Measurements from ENCODE around the gene NUDT1. TPM values are rescaled to one million over a fixed set of nuclear protein-coding genes. Genes with fewer than 3 reads are reported as not detected.

NUDT1 gene
- total and polyA plus RNA-seq, 2 donors (not counting 3 experiments of a cell fraction or from before 2014, with no cell fraction given), result 23.9 to 25.9 TPM

DNA sequence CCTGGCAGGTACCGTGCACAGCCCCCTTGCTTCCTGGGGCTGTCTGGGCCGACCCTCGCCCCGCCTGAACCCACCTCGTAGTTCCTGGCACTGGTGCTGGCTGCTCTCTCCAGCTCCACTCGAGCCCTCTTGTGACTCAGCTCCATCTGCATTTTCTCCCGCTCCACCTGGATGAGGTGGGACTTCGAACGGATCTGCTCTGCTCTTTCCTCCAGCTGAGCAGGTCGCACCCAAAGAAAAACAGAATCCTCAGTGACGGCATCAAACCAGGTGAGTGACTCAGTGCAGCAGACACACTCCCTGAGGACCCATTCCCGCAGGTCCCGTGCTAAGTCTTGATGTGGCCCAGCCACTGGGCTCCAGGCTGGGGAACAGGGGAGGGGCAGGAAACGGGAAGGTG is 16.7 kb upstream of the NUDT1 start:
- dilution Hi-C loops (cut with MboI; ENCODE audit: extremely low pct_ligation_motif_present, low sequenced_read_pairs), result no loop called here
- Histone ChIP-seq H3K4me2 (ENCODE audit: insufficient read depth, low read length) (no peak overlapping the region), H2AFZ (ENCODE audit: low read depth, low read length) (no peak overlapping the region), H3K79me2 (ENCODE audit: control insufficient read depth, insufficient read depth, low read length) (peaks cover 4% of the 10 kb centered on the region), H3K36me3 (ENCODE audit: control insufficient read depth in 2 of 2, extremely low read depth in 1 of 2, insufficient read depth in 2 of 2, low read length in 2 of 2) (peaks cover 8 to 39% of the 10 kb centered on the region in 2 experiments), H3K4me1 (ENCODE audit: control insufficient read depth, extremely low read depth, insufficient read depth, low read length) (no peaks in the 10 kb centered on the region), H3K9me1 (replicated peaks; ENCODE audit: control insufficient read depth, extremely low read depth, insufficient read depth, low read length) (no peaks in the 10 kb centered on the region), H3K9me3 (replicated peaks; ENCODE audit: control insufficient read depth, insufficient read depth, low read length) (no peaks in the 10 kb centered on the region), H4K20me1 (replicated peaks; ENCODE audit: control insufficient read depth, extremely low read depth, insufficient read depth, low read length) (no peaks in the 10 kb centered on the region), H3K27me3 (ENCODE audit: control insufficient read depth in 2 of 2, insufficient read depth in 2 of 2, low read length in 2 of 2) (no peaks in the 10 kb centered on the region), H3K27ac (ENCODE audit: insufficient read depth, low read depth, low read length) (no peak overlapping the region), H3K4me3 (replicated peaks in 1 of 3; ENCODE audit: insufficient read depth in 1 of 3, low read depth in 1 of 3, low read length in 3 of 3) (no peak overlapping the region), H3K9ac (replicated peaks; ENCODE audit: extremely low read depth, insufficient read depth, low read length) (no peak overlapping the region)
- BruUV-seq (replicated peaks), result no TSS peak
- intact Hi-C loops (cut with micrococcal nuclease), result no loop called here
- TF ChIP-seq POLR2A (IDR thresholded peaks at IDR 0.05; ENCODE audit: low read depth, low read length) (no peak), GATA2 (IDR thresholded peaks at IDR 0.05; ENCODE audit: insufficient read depth, insufficient read length, low read depth, low read length) (no peak), FOS (IDR thresholded peaks at IDR 0.05; ENCODE audit: borderline replicate concordance, insufficient read depth, low read length) (no peak), MYC (IDR thresholded peaks at IDR 0.05; ENCODE audit: low read depth, low read length) (no peak), JUN (IDR thresholded peaks at IDR 0.05; ENCODE audit: borderline replicate concordance, insufficient read depth, insufficient read length, low read depth) (no peak)
- DNase-seq (ENCODE audit: low read depth, low spot score), result no peak
- FAIRE-seq, result no peak
- ChIA-PET CTCF (no interaction called here), POLR2A (no interaction called here)

DNA sequence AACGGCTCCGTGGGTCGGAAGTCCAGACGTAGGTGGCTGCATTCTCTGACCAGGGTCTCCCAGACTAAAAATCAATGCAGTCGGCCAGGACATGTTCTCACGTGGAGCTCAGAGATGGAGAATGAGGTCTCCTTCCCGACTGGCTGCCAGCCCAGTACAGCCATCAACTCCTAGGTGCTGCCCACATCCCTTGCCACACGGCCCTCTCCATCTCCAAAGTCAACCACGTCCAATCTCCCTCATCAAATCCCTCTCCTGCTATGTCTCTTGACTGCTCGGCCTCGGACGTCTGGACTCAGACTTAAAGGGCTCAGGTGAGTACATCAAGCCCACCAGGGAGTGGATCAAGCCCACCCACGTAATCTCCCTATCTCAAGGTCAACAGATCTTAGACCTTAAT is 16.2 kb upstream of the NUDT1 start:
- Histone ChIP-seq H3K36me3 (ENCODE audit: control insufficient read depth in 2 of 2, extremely low read depth in 1 of 2, insufficient read depth in 2 of 2, low read length in 2 of 2) (peaks cover 8 to 39% of the 10 kb centered on the region in 2 experiments), H2AFZ (ENCODE audit: low read depth, low read length) (no peak overlapping the region), H3K9ac (replicated peaks; ENCODE audit: extremely low read depth, insufficient read depth, low read length) (no peak overlapping the region), H4K20me1 (replicated peaks; ENCODE audit: control insufficient read depth, extremely low read depth, insufficient read depth, low read length) (no peaks in the 10 kb centered on the region), H3K9me1 (replicated peaks; ENCODE audit: control insufficient read depth, extremely low read depth, insufficient read depth, low read length) (no peaks in the 10 kb centered on the region), H3K27me3 (ENCODE audit: control insufficient read depth in 2 of 2, insufficient read depth in 2 of 2, low read length in 2 of 2) (no peaks in the 10 kb centered on the region), H3K9me3 (replicated peaks; ENCODE audit: control insufficient read depth, insufficient read depth, low read length) (no peaks in the 10 kb centered on the region), H3K27ac (ENCODE audit: insufficient read depth, low read depth, low read length) (no peak overlapping the region), H3K4me3 (replicated peaks in 1 of 3; ENCODE audit: insufficient read depth in 1 of 3, low read depth in 1 of 3, low read length in 3 of 3) (no peak overlapping the region), H3K4me2 (ENCODE audit: insufficient read depth, low read length) (no peak overlapping the region), H3K4me1 (ENCODE audit: control insufficient read depth, extremely low read depth, insufficient read depth, low read length) (no peaks in the 10 kb centered on the region), H3K79me2 (ENCODE audit: control insufficient read depth, insufficient read depth, low read length) (peaks cover 8% of the 10 kb centered on the region)
- DNase-seq (ENCODE audit: low read depth, low spot score) (no peak), FAIRE-seq (no peak)
- ChIA-PET CTCF (no interaction called here), POLR2A (no interaction called here)
- TF ChIP-seq, protein P1, sequence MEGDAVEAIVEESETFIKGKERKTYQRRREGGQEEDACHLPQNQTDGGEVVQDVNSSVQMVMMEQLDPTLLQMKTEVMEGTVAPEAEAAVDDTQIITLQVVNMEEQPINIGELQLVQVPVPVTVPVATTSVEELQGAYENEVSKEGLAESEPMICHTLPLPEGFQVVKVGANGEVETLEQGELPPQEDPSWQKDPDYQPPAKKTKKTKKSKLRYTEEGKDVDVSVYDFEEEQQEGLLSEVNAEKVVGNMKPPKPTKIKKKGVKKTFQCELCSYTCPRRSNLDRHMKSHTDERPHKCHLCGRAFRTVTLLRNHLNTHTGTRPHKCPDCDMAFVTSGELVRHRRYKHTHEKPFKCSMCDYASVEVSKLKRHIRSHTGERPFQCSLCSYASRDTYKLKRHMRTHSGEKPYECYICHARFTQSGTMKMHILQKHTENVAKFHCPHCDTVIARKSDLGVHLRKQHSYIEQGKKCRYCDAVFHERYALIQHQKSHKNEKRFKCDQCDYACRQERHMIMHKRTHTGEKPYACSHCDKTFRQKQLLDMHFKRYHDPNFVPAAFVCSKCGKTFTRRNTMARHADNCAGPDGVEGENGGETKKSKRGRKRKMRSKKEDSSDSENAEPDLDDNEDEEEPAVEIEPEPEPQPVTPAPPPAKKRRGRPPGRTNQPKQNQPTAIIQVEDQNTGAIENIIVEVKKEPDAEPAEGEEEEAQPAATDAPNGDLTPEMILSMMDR (IDR thresholded peaks at IDR 0.05; ENCODE audit: extremely low read depth in 1 of 2, insufficient read depth in 1 of 2, low read depth in 1 of 2, low read length in 2 of 2), result no peak
- TF ChIP-seq POLR2A (IDR thresholded peaks at IDR 0.05; ENCODE audit: low read depth, low read length) (no peak), MYC (IDR thresholded peaks at IDR 0.05; ENCODE audit: low read depth, low read length) (no peak), GATA2 (IDR thresholded peaks at IDR 0.05; ENCODE audit: insufficient read depth, insufficient read length, low read depth, low read length) (no peak), JUN (IDR thresholded peaks at IDR 0.05; ENCODE audit: borderline replicate concordance, insufficient read depth, insufficient read length, low read depth) (no peak), EZH2 (IDR thresholded peaks at IDR 0.05; ENCODE audit: borderline replicate concordance, low read depth, low read length, severe bottlenecking) (no peak), POLR2AphosphoS5 (IDR thresholded peaks at IDR 0.05; ENCODE audit: insufficient read depth, low read depth, low read length) (no peak), FOS (IDR thresholded peaks at IDR 0.05; ENCODE audit: borderline replicate concordance, insufficient read depth, low read length) (no peak)
- TF ChIP-seq, protein P2, sequence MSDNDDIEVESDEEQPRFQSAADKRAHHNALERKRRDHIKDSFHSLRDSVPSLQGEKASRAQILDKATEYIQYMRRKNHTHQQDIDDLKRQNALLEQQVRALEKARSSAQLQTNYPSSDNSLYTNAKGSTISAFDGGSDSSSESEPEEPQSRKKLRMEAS (IDR thresholded peaks at IDR 0.05; ENCODE audit: insufficient read depth, insufficient read length), result no peak
- intact Hi-C loops (cut with micrococcal nuclease) (no loop called here), dilution Hi-C loops (cut with MboI; ENCODE audit: extremely low pct_ligation_motif_present, low sequenced_read_pairs) (no loop called here)
- BruUV-seq (replicated peaks), result no TSS peak

Data from endothelial cell of umbilical vein (primary cell).